Posterior cingulate gyrus (tissue), 11 donors: Measurements from ENCODE around the gene PHKB.
A peak's percentile ranks its signal among the peaks of the same experiment; 100 is the strongest.
"Not testable (repeated sequence)": the region's sequence is repeated elsewhere in the genome, so short reads cannot be mapped to it uniquely, and the experiment has no call there.

Experiments
- DNase-seq, 10 donors: peaks; one replicate each; pipeline versions ENCODE4 v3.0.0 to v3.0.0-alpha.2; 2020 to 2021; ENCODE audit warnings: mixed read lengths in 3 of 10
- intact Hi-C: fragments of 100-400 bp; cut with DNase I; formaldehyde crosslinking; loops from one replicate; pipeline ENCODE4 v1.15.1; 2023

PHKB gene

DNA sequence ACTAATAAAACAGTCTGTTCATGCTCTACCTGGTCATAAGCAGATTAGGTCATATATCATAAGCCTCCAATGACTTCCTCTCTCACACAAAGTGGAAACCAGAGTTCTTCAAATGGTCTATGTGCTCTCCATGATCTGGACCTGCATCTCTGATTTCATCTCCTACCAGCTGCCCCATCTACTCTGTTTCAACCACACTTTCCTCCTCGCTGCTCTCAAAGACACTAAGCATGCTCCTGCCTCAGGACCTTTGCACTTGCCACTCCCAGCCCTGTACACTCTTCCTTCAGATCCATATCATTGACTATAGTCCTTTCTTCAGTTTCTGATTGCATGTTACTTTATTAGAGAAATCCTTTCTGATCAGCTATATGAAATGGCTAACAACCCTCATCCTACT is 196.8 kb downstream of the PHKB start:
- DNase-seq, result no peak
- intact Hi-C loops, result no loop called here

DNA sequence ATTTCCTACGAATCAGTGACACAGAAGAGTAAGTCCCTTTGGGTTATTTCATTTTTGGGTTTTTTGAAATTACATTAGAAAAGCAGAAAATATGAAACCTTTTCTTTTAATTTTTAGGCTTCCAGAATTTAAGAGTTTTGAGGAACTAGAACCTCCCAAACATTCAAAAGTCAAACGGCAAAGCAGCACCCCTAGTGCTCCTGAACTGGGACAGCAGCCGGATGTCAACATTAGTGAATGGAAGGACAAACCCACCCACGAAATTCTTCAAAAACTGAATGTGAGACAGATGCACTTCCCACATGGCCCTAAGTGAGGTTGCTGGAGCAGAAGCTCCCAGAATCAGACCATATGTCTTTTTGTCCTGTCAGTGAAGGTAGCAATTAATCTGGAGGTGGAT is 199.4 kb downstream of the PHKB start:
- intact Hi-C loops, result no loop called here
- no peak for DNase-seq

DNA sequence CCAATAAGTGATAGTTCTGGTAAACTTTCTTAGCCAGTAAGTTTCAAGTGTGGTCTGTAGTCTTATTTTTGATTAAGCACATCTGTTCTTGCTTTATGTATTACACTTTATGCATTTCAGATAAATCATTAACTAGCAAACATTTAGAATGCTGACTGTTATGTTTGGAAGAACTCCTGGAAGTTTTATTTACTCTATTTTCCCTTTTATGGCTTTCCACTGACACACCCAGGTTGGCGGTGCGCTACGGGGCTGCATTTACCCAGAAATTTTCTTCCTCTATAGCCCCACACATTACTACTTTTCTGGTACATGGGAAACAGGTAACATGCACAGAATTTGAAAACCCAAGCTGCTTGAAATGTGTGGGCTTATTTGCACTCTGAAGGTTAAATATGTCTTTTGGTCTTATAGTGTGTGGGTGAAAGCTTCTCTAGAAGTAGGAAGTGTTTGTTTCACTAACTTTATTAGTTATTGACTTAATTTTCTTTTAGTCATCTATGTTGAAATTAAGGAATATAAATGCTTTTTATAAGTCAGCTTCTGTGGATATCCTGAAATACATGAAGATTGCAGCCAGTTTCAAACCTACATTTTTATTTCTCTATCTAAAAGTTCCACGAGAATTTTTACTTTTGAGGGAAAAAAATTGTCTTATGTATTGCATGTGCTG is 203.7 kb downstream of the PHKB start:
- no peak for DNase-seq
- intact Hi-C loops, result no loop called here

DNA sequence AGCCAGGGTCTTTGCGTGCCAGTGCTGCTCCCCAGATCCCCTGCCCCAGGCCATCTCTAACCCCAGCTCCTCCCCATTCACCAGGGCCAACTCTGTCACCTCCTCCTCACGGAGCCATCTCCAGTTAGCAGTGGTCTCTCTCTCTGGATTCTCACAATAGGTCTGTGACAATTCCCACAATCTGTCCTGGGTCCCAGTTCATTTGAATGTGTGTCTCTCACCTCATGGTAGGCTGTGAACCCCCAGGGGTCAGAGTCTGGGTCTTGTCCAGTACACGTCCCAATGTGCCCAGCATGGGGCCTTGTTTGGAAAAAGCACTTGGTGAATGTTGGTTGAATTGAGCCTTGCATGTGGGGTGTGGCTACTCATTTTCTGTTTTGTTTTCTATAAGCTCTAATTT is 205.3 kb downstream of the PHKB start:
- intact Hi-C loops, result no loop called here

GRCh38 chr16:47667956-47668355 is 206.8 kb downstream of the PHKB start:
- no peak for DNase-seq
- intact Hi-C loops, result no loop called here

More for the DNA sequence above, 205.3 kb downstream of the PHKB start:
- DNase-seq, result no peak

GRCh38 chr16:47672475-47672874 is 211.3 kb downstream of the PHKB start:
- intact Hi-C loops, result no loop called here

DNA sequence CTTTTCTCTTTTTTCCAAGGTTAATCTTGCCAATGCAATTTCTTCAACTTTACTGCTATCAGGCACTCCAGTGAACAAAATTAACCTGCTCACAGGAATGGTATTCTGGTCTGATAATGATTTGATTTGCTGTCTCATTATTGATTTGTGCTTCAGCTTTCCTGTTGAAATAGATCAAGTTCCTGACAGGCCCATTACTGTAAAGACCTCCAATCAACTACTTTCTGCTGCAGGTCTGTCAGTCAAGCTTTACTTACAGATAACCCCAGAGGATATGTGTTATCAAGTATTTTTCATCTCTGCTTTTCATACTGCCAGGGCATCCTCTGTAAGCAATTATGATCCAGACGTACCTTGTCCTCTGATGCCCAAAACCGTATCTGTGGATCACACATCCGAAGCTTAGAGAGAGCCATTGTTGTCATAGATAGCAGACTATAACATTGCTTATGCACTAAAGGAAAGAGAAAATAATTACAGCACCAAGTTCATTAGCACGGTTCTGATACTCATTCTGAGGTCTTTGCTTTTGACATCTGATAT is 215.6 kb downstream of the PHKB start:
- intact Hi-C loops, result no loop called here
- no peak for DNase-seq

More at GRCh38 chr16:47672475-47672874, 211.3 kb downstream of the PHKB start:
- no peak for DNase-seq

DNA sequence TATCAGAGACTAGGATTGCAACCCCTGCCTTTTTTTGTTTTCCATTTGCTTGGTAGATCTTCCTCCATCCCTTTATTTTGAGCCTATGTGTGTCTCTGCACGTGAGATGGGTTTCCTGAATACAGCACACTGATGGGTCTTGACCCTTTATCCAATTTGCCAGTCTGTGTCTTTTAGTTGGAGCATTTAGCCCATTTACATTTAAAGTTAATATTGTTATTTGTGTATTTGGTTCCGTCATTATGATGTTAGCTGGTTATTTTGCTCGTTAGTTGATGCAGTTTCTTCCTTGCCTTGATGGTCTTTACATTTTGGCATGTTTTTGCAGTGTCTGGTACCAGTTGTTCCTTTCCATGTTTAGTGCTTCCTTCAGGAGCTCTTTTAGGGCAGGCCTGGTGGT is 220.4 kb downstream of the PHKB start:
- intact Hi-C loops, DNase-seq: not testable (repeated sequence)

GRCh38 chr16:47687694-47688093 is 226.6 kb downstream of the PHKB start:
- DNase-seq, result no peak
- intact Hi-C loops, result no loop called here

- intact Hi-C loops, result no loop called here
- no peak for DNase-seq
Observed at GRCh38 chr16:47693226-47693625, 232.1 kb downstream of the PHKB start.

GRCh38 chr16:47694543-47694942 is 233.4 kb downstream of the PHKB start:
- intact Hi-C loops, result no loop called here

GRCh38 chr16:47695756-47696155 is 234.6 kb downstream of the PHKB start:
- DNase-seq, result no peak
- intact Hi-C loops, result no loop called here

More at GRCh38 chr16:47694543-47694942, 233.4 kb downstream of the PHKB start:
- DNase-seq, result no peak

GRCh38 chr16:47697826-47698225 is 236.7 kb downstream of the PHKB start:
- no peak for DNase-seq
- intact Hi-C loops, result no loop called here

GRCh38 chr16:47699106-47699505 is 238.0 kb downstream of the PHKB start:
- intact Hi-C loops, result no loop called here
- DNase-seq, result no peak

DNA sequence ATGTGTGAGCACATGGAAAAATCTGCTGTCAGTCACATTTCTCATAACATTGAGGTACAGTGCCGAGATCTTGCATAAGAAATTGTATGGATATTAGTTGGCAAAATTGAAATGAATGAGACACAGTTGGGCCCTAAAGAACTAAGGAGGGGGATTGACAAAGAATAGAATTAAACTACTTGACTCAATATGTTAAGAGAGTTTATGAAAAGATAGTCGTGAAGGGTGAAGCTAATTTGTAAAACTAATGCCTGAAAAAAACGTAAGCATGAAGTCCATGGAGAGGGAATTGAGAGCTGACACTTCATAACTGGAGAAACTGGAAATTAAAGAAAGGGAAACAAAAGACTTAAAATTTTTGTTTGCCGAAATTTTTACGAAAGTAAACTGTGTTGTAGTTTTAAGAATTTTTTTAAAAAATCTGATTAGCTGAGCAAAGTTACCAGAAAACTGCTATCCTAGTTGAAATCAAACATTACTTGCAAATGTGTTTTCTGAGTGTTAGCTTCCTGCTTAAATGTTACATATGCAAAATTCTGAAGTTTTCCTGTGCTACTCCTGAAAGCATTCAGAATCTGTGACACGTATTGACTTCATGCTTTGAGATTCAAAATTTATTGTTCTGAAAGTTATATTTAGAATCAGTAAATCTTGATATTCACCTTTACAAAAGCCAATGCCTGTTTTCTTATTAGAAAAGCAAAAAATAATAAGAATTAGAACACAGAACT is 239.9 kb downstream of the PHKB start:
- intact Hi-C loops, result no loop called here
- no peak for DNase-seq

DNA sequence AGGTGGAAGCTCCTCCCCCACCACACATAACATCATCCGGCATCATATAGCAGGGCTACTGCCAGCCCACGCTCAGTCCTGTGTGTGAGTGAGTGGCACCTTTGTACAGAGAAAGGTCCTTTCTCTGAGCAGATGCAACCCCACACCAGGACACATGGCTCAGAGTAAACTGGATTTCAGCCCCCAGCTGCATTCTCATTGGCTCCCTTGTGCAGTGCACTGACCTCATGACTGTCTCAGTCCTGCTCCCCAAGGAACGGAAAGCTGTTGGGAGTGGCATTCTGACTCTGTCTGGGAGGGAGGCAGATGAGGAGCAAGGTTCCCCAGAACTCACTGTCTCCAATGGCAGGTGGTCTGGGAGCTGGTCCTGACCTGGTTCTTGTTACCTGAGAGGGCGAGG is 244.1 kb downstream of the PHKB start:
- intact Hi-C loops, result no loop called here
- no peak for DNase-seq

DNA sequence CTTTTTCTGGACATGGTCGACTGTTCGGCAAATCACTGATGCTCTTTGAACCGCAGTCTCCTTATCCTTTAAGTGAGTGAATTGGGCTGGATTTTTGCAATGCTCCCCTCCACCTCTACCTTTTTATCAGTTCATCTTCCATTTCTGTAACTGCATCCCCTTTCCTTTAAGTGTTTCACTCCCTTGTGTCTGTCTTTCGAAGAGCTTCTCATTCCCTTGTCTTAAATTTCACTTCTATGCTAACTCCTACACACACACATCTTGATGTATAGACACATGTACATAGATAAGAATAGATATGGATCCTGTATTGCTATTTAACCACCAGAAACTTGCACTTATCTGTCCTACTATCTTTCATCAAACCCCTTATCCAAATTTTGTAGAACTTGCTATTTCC is 250.7 kb downstream of the PHKB start:
- no peak for DNase-seq
- intact Hi-C loops, result no loop called here

GRCh38 chr16:47712276-47713224 is 251.4 kb downstream of the PHKB start:
- peak in 2 of 10 donors; percentile 78 to 81 for DNase-seq
- intact Hi-C loops, result no loop called here

- intact Hi-C loops, result no loop called here
Observed at GRCh38 chr16:47713225-47713595, 252.1 kb downstream of the PHKB start.

DNA sequence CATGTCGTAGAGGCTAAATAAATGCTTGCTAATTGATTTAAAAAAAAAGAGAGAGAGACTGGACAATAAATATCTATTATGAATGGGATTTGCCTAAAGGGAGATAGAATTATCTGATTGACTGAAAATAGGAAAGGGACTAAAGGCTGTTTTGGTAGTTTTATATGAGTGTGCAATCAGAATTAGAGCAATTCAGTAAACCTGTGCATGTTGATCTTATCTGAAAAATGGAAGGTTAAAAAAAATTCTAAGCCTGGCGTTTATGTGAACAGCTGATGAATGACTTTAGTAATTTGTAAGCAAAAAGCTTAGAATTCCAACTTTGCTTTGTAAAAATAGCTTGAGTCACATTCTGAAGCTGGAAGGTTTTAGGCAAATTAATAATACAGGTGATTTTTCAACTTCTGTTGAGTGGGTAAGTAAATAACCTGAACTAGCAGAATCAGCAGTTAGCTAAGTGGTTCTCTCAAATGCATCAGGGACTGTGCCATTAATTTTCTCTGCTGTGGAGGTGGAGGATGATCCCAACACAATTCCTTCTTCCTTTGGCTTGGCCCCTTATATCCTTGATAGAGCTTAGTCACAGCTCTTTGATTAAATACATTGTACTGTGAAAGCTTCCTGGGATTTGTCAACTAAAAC is 254.4 kb downstream of the PHKB start:
- intact Hi-C loops, result no loop called here
- DNase-seq, result no peak

More at GRCh38 chr16:47713225-47713595, 252.1 kb downstream of the PHKB start:
- DNase-seq, result no peak
